NCI-H345 (cell line): ENCODE data around the gene ERBB2.

Experiments
- DNase-seq: peaks from one replicate; lab custom pipeline; 2025; lab: John Stamatoyannopoulos, UW

The ERBB2 gene

DNA sequence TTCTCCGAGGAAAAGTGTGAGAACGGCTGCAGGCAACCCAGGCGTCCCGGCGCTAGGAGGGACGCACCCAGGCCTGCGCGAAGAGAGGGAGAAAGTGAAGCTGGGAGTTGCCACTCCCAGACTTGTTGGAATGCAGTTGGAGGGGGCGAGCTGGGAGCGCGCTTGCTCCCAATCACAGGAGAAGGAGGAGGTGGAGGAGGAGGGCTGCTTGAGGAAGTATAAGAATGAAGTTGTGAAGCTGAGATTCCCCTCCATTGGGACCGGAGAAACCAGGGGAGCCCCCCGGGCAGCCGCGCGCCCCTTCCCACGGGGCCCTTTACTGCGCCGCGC, at the start of gene ERBB2:
Gene ERBB2, plus strand, starts transcription at position 247 of the 330 bp plus-strand sequence. CDS start 175 bp downstream, outside the sequence.
- no peak for DNase-seq

DNA sequence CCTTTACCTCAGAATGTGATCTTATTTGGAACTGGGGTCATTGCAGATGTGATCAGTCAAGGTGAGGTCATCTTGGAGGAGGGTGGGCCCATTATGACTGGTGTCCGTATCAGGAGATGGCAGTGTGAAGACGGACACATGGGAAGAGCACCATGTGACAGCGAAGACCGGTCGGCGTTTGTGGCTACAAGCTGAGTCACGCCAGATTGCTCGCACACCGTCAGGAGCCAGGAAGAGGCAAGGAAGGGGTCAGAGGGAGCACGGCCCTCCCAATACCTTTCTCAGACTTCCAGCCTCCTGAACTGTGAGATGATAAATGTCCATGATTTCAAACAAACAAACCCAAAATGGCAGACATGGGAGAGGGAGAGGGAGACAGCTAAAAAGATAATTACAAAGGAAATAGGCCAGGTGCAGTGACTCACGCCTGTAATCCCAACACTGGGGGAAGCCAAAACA, 49.7 kb upstream of the ERBB2 start:
- no peak for DNase-seq

DNA sequence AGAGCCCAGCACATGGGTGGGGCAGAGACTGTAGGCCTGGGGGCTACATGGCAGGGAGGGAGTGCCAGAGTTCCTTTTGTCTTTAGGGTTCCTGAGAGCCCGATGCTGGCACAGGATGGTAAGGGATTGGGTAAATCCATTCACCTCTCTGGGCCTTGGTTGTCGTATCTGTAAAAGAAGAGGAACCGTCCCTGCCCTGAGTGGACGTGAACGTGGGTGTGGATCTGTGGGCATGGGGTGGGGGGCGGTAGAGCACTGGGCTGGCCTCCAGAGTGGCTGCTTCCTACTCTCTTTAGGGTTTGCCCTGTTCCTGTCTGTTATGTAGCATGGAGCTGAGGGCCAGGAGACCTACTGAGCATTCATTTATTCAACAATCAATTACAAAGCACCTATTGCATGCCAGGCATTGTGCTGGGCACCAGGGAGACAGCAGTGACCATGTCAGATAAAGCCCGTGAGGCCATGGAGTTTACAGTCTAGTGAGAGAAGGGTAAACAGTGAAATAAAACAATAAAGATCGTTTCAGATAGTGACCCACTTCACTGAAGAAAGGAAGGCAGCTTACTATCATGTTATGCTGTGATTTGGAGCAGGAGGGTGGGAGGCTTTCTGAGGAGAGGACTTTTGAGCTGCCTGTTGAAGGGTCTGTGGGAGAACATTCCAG, 47.8 kb upstream of the ERBB2 start:
- DNase-seq = no peak

DNA sequence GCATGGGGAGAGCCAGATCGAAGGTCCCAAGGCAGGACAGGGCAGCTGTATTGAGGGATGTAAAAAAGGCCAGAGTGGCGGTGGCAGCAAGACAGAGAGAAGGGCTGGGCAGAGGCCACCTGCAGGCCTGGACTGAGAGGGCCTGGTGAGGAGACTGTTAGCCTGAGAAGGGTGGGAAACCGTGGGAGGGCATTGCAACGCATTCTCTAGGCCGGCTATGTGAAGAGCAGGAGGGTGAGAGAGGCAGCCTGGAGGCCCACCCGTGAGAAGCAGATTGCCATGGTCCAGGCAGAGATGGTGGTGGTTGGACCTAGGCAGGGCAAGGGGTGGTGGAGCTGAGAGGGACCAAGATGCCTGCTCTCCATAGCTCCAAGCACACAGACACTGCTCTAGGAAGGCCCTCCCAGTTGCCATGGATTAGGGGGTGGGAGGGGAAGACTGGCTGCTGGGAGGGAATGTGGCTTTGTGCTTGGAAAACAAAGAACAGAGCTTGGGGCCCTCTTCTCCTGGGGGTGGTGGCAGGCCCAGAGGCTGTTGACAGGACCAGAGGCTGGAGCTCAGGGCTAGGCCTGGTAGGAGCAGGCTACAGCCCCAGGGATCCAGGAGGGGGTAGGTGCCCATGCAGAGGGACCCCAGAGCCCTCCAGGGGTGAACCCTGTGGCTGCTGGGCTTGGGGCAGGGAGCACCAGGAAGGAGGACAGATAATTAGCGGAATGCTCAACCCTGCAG, 47.1 kb upstream of the ERBB2 start:
- DNase-seq = no peak

DNA sequence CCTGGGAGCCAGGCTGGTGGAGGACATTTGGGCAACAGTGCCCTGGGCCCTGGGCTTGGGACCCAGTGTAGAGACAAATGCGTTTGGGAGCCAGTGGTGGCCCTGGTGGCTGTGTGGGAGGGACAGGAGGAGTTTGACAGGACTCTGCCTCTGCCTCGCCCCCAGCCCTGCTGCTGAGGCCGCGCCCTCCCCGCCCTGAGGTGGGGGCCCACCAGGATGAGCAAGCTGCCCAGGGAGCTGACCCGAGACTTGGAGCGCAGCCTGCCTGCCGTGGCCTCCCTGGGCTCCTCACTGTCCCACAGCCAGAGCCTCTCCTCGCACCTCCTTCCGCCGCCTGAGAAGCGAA, 46.6 kb upstream of the ERBB2 start:
- DNase-seq = no peak

DNA sequence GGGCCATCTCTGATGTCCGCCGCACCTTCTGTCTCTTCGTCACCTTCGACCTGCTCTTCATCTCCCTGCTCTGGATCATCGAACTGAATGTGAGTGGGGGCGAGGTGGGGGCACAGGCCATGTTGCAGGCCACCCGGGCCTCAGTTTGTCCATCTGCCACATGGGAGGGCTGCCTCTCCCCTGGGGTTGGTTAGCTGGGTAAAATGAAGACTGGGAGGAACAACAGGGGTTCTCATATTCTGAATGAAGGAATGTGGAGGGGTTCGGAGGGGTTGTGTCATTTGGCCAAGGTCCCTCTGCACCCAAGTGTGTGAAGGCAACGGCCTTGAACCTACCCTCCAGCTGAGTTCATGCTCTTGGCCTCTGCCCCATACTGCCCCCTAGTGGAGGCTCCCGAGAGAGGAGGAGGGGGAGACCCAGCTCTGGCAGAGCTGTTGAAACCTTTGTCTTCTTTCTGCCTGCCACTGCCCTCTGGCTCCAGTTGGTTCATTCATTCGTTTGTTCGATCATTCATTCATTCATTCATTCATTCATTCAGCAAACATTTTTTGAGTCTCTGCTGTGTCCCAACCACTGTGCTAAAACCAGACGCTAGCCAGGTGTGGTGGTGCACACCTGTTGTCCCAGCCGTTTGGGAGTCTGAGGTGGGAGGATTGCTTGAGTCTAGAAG, 46.1 kb upstream of the ERBB2 start:
- peak; percentile 18 for DNase-seq

DNA sequence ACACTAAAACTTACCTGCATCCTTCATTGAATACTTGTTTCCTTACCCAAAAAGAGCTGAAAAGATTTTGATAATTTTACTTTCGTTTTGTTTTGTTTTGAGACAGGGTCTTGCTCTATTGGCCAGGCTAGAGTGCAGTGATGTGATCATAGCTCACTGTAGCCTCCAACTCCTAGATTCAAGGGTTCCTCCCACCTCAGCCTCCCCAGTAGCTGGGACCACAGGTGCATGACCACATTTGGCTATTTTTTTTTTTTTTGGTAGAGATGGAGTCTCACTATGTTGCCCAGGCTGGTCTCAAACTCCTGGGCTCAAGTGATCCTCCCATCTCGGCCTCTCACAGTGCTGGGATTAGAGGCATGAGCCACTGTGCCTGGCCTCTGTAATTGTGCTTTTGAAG, 44.8 kb upstream of the ERBB2 start:
- no peak for DNase-seq

DNA sequence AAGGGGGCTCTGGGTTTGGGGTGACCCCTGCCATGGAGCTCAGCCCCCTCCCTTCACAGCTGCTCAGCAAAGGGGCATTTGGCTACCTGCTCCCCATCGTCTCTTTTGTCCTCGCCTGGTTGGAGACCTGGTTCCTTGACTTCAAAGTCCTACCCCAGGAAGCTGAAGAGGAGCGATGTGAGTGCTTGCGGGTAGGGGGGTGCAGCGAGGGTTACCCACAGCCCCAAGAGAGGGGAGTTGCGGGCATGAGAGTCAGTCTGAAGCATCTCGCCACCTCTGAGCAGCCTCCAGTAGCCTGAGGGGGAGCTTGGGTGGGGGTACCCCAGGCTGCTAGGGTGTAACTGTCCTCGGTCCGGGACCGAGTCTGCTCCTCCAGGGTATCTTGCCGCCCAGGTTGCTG, 41.5 kb upstream of the ERBB2 start:
- DNase-seq = no peak

DNA sequence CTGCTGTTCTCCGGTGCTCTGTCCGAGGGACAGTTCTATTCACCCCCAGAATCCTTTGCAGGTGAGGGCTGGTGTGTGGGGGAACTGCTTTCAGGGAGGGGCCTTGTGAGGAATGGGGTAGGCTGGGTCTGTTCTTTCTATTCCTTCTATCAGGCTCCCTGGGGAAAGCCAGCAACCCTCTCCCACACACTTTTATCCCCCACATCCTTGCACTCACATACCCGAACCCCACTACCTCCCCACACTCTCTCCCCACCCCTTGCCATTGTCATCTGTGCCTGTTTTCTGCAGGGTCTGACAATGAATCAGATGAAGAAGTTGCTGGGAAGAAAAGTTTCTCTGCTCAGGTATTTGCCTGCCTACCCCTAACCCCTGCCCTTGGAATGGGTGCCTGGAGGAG, 41.1 kb upstream of the ERBB2 start:
- DNase-seq = no peak

DNA sequence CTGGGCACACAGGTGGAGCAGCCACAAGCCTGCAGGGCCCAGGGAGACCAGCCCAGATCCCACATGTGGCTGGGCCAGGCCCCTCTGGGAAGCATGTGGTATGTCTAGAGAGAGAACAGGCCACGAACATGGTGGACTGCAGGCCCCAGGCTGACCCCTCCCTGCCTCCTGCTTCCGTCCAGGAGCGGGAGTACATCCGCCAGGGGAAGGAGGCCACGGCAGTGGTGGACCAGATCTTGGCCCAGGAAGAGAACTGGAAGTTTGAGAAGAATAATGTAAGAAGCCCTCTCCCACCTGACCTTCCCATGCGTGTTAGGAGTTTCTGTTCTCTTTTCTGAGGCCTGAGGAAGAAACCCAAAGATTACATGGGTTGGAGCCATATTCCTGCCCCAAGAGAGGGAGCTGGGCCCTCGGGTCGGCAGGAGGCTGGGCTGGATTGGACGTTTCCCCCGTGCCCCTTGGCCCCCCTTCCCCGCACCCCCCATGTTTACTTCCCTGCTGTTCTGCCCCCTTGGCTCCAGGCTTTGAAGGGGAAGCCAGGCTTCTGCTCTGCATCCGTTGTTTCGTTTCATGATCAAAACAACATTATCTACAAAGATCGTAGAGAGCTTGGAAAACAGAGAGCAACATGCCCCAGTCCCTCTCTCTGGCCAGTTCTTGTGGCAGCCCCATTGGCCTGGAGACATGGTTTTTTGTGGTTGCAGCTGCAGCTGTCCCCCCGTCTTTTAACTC, 40.4 kb upstream of the ERBB2 start:
- no peak for DNase-seq

DNA sequence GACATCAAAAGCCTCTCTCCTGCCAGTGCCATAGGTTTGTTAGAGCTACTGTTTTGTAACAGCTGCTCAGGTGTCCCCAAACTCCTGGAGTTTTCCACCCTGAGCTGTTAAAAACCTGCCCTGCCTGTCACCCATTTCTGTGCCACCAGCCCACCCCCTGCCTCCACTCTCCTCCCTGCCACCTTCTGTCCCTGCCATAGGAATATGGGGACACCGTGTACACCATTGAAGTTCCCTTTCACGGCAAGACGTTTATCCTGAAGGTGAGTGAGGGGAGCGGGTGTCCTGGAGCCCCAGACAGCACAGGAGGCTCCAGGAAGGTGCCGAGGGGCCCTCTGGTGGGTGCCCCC, 39.9 kb upstream of the ERBB2 start:
- DNase-seq = no peak

DNA sequence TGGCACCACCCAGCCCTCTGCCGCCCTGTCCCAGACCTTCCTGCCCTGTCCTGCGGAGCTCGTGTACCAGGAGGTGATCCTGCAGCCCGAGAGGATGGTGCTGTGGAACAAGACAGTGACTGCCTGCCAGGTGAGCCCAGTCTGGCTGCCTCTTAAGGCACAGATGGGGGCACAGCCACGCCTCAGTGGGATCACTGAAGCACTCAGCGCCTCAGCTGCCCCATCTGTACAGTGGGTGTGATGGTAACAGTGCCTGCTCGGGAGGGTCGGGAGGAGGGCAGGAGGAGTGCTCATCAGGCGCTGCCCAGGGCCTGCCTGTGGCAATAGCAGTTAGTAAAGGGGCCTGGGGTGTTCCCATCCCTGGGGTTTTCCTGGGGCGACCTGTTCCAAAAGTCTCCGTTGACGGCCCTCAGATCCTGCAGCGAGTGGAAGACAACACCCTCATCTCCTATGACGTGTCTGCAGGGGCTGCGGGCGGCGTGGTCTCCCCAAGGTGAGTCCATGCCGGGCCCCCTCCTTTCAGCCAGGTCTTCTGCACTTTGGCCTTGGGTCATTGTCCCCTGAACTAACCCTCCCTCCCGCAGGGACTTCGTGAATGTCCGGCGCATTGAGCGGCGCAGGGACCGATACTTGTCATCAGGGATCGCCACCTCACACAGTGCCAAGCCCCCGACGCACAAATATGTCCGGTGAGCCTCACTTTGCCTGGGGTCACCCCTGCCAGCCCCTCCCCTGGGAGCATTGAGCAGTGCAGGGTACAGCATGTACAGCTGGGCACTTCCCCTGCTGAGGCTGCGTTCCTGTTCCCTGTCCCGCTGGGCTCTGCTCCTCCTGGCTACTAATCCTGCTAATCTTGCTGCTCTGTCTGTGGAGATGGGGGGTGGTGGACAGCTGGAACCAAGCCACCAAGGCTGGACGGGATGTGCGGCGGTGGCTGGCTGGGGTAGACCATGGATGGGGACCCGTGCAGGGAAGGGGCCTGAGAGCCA, 39.2 kb upstream of the ERBB2 start:
- DNase-seq = no peak

DNA sequence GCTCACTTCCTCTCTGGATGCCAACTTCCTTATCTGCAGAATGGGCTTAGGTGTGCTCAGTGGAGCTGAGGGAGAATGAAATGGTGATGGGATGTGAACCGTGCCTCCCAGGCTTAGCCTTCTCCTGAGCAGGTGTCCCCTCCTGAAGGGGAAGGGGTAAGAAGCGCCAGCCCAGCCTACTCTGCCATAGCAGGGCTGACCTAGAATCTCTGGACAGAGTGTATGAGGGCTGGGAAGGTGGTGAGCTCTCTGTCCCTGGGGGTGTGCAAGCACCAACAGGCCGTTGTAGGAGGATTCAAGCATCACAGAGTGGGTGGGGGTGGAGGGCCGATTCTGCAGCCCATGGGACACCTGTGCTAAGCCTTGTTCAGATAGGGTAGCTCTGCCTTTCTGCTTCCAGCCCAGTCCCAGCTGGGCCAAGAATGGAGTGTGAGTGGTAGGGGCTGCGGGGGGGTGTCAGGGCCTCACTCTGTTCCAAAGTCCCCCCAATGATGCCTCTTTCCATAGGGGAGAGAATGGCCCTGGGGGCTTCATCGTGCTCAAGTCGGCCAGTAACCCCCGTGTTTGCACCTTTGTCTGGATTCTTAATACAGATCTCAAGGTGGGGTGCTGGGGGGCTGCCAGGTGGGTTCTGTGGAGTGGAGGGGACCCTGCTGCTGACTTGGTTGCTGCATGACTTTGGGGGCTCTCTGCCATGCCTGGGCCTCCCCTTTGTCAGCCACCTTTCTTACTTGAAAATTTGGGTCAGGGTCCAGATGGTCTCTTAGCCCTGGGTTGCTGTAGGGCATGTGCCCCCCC, 37.9 kb upstream of the ERBB2 start:
- DNase-seq = no peak

DNA sequence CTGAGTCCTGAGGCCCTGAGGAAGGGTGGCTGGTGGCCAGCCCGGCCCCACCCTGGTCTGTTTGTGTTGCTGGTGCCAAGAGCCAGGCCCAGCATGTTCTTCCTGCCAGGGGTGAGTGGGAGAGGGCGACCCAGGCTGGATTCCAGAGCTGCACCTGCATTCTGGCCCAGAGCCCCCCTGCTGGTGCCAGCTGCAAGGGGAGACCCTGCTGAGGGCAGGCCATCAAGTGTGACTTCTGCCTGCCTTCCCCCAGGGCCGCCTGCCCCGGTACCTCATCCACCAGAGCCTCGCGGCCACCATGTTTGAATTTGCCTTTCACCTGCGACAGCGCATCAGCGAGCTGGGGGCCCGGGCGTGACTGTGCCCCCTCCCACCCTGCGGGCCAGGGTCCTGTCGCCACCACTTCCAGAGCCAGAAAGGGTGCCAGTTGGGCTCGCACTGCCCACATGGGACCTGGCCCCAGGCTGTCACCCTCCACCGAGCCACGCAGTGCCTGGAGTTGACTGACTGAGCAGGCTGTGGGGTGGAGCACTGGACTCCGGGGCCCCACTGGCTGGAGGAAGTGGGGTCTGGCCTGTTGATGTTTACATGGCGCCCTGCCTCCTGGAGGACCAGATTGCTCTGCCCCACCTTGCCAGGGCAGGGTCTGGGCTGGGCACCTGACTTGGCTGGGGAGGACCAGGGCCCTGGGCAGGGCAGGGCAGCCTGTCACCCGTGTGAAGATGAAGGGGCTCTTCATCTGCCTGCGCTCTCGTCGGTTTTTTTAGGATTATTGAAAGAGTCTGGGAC, 37.1 kb upstream of the ERBB2 start:
- DNase-seq = no peak

DNA sequence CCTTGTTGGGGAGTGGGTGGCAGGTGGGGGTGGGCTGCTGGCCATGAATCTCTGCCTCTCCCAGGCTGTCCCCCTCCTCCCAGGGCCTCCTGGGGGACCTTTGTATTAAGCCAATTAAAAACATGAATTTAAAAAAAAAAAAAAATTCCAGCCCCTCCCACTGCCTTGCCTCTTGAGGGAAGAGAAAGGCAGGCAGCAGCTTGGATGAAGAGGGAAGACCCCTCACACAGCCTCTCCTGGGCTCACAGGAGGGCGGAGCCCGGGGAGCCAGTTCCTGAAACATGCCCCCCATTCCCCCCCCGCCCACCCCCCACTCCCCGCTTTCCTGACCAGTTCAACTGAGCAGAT, 36.5 kb upstream of the ERBB2 start:
- no peak for DNase-seq

DNA sequence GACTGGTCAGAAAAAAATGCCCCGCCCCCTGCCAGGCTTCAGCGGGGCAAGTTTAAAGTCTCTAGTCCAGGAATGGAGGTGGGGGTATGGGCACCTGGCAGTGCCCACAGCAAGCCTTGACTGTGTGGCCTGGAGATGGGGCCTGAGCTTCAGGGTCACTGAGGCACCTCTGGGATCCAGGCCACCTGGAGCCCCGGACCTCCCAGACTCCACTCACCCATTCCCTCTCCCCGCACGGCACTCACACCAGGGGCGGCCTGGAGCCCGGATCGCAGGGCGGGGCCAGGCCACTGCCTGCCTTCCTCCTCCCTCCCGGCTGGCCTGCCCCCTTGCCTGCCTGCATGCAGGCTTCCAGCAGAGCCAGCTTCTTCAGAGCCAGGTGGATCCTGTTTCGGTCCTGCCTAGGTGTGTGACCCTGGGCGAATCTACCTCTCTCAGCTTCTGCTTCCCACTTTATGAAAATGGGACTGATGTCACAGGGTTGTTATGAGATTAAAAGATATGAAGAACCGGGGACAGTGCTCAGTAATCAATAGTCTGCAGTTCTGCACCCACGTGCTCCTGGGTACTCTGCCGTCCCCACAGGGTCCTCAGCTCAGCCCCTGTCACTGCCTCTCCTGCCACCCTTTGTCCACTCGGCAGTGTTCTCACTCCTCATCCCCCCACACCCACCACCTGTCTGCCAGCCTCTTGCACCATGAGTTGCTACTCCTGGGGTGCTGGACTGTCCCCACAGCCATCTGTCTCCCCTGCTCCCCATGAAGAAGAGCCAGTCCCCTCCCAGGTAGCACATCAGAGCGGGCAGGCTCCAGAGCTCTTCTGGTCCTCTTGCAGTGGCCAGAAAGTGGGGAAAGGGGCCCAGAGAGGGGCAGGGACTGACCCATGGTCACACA, 35.9 kb upstream of the ERBB2 start:
- DNase-seq = no peak

DNA sequence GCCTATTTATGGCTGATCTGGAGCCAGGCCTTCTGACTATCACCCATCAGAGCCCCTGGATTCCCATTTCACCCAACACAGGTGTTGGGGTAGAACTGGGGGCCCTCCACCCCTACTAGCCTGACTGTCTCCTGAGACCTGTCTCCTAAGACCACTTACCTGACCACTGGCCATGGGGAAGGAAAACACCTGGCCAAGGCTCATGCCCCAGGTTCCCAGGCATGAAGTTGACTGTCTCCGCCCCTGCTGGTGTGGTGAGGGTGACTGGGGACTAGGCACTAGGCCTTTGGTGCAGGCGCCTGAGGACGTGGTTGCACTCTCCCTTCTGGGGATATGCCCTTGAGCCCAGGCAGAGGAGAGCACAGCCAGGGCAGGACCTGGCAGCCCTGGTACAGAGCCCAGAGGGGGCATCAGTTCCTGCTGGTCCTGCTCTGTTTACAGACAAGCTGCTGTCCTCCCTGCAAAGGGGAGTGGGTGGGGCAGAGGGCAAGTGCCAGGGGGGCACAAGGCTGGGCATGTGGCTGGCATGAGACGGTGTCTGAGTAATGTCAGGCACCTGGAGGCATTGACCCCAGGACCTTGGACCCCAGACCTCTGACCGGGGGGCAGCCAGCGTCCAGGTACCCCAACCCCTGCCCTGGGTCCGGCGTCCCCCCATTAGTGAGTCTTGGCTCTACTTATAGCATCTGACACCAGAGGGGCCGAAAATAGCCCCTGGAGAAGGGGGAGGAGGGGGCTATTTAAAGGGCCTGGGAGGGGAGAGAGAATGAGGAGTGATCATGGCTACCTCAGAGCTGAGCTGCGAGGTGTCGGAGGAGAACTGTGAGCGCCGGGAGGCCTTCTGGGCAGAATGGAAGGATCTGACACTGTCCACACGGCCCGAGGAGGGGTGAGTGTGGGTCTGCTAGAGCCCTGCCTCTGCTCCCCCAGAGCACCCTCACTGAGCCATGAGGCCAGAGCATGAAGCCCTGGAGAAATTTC, 35.0 kb upstream of the ERBB2 start, which contains the start of gene TCAP:
Gene TCAP, plus strand, starts transcription at position 769 of the 981 bp plus-strand sequence. Its CDS starts 11 bp downstream, at position 780.
- no peak for DNase-seq
